ENCODE results near the gene FYN. TPM values are rescaled to one million over a fixed set of nuclear protein-coding genes. Genes with fewer than 3 reads are reported as not detected.

Gene FYN
- polyA plus RNA-seq, 1 donor (not counting 4 experiments of a cell fraction or from before 2014, with no cell fraction given): 24.7 TPM

GRCh38 chr6:111921103-111921502 lies 47.9 kb upstream of the FYN start:
- peaks cover 26% of the 10 kb centered on the region for H3K4me1 ChIP-seq (ENCODE audit: control insufficient read depth, extremely low read depth, insufficient read depth, low read length)
- FAIRE-seq: no peak

GRCh38 chr6:111920578-111920977 lies 47.3 kb upstream of the FYN start:
- no peak for FAIRE-seq
- H3K36me3 ChIP-seq (ENCODE audit: control insufficient read depth in 2 of 2, extremely low read depth in 1 of 2, insufficient read depth in 2 of 2, low read length in 2 of 2): no peaks in the 10 kb centered on the region
- H3K4me3 ChIP-seq (ENCODE audit: control insufficient read depth in 2 of 3, extremely low read depth in 1 of 3, insufficient read depth in 2 of 3, low read depth in 1 of 3, low read length in 3 of 3): no peak overlapping the region
- no peaks in the 10 kb centered on the region for H4K20me1 ChIP-seq (ENCODE audit: control insufficient read depth, extremely low read depth, insufficient read depth, low read length)
- H3K9me3 ChIP-seq (ENCODE audit: control insufficient read depth, low read depth, low read length): no peaks in the 10 kb centered on the region
- H3K4me2 ChIP-seq (ENCODE audit: control insufficient read depth, extremely low read depth, insufficient read depth, low read depth, low read length): no peak overlapping the region
- no peak overlapping the region for H3K27ac ChIP-seq (ENCODE audit: control insufficient read depth, insufficient read depth, low read length)
- no peaks in the 10 kb centered on the region for H3K27me3 ChIP-seq (ENCODE audit: control insufficient read depth, extremely low read depth, insufficient read depth, low read length)
- no peak overlapping the region for H3K9ac ChIP-seq (ENCODE audit: control insufficient read depth, extremely low read depth, insufficient read depth, low read length)
- DNase-seq (ENCODE audit: low read depth, low spot score): no peak
- H3K4me1 ChIP-seq (ENCODE audit: control insufficient read depth, extremely low read depth, insufficient read depth, low read length): peaks cover 24% of the 10 kb centered on the region
- H3K9me1 ChIP-seq (ENCODE audit: control insufficient read depth, extremely low read depth, insufficient read depth, low read length): no peaks in the 10 kb centered on the region
- dilution Hi-C loops (cut with MboI; ENCODE audit: extremely low pct_ligation_motif_present, low sequenced_read_pairs): no loop called here
- H2AFZ ChIP-seq (ENCODE audit: control insufficient read depth, low read length): no peak overlapping the region
- no peaks in the 10 kb centered on the region for H3K79me2 ChIP-seq (ENCODE audit: control insufficient read depth, insufficient read depth, low read length)
- TF ChIP-seq CTCF (optimal IDR thresholded peaks at IDR 0.05 in 1 of 3, IDR thresholded peaks at IDR 0.05 in 1 of 3, conservative IDR thresholded peaks at IDR 0.05 in 1 of 3; ENCODE audit: extremely low read depth in 1 of 3, insufficient read depth in 2 of 3, low read length in 3 of 3): no peak
- no peak for TF ChIP-seq EZH2 (IDR thresholded peaks at IDR 0.05; ENCODE audit: low read length)

More at GRCh38 chr6:111921103-111921502, 47.9 kb upstream of the FYN start:
- no peak overlapping the region for H3K4me2 ChIP-seq (ENCODE audit: control insufficient read depth, extremely low read depth, insufficient read depth, low read depth, low read length)
- H3K9me1 ChIP-seq (ENCODE audit: control insufficient read depth, extremely low read depth, insufficient read depth, low read length): no peaks in the 10 kb centered on the region
- DNase-seq (ENCODE audit: low read depth, low spot score): no peak
- no peaks in the 10 kb centered on the region for H3K36me3 ChIP-seq (ENCODE audit: control insufficient read depth in 2 of 2, extremely low read depth in 1 of 2, insufficient read depth in 2 of 2, low read length in 2 of 2)
- H3K27ac ChIP-seq (ENCODE audit: control insufficient read depth, insufficient read depth, low read length): no peak overlapping the region
- dilution Hi-C loops (cut with MboI; ENCODE audit: extremely low pct_ligation_motif_present, low sequenced_read_pairs): no loop called here
- H3K9me3 ChIP-seq (ENCODE audit: control insufficient read depth, low read depth, low read length): no peaks in the 10 kb centered on the region
- H4K20me1 ChIP-seq (ENCODE audit: control insufficient read depth, extremely low read depth, insufficient read depth, low read length): no peaks in the 10 kb centered on the region
- no peak overlapping the region for H3K9ac ChIP-seq (ENCODE audit: control insufficient read depth, extremely low read depth, insufficient read depth, low read length)
- no peak overlapping the region for H2AFZ ChIP-seq (ENCODE audit: control insufficient read depth, low read length)
- no peaks in the 10 kb centered on the region for H3K27me3 ChIP-seq (ENCODE audit: control insufficient read depth, extremely low read depth, insufficient read depth, low read length)
- no peaks in the 10 kb centered on the region for H3K79me2 ChIP-seq (ENCODE audit: control insufficient read depth, insufficient read depth, low read length)
- TF ChIP-seq CTCF (optimal IDR thresholded peaks at IDR 0.05 in 1 of 3, IDR thresholded peaks at IDR 0.05 in 1 of 3, conservative IDR thresholded peaks at IDR 0.05 in 1 of 3; ENCODE audit: extremely low read depth in 1 of 3, insufficient read depth in 2 of 3, low read length in 3 of 3): no peak
- TF ChIP-seq EZH2 (IDR thresholded peaks at IDR 0.05; ENCODE audit: low read length): no peak
- no peak overlapping the region for H3K4me3 ChIP-seq (ENCODE audit: control insufficient read depth in 2 of 3, extremely low read depth in 1 of 3, insufficient read depth in 2 of 3, low read depth in 1 of 3, low read length in 3 of 3)
